Omental fat pad (tissue), 4 donors: ENCODE data around the gene CACNB2. TPM values are rescaled to one million over a fixed set of nuclear protein-coding genes. Genes with fewer than 3 reads are reported as not detected.

Experiments used
- ATAC-seq: fragments of 150-250 bp; one replicate; pipeline ENCODE4 v1.9.1; 2016; ENCODE audit warnings: mild to moderate bottlenecking, moderate library complexity; ENCODE audit not compliant: low FRiP score
- DNase-seq: peaks from one replicate; pipeline ENCODE4 v3.0.0-alpha.2; 2019; ENCODE audit warnings: low spot score
- CTCF ChIP-seq, 3 donors: fragments of 450-650 bp; IDR thresholded peaks; one replicate each; pipeline ENCODE4 v1.5.1; 2016 to 2017; ENCODE audit warnings: antibody characterized with exemption in 3 of 3, mild to moderate bottlenecking in 3 of 3, moderate library complexity in 2 of 3
- total RNA-seq, 4 donors: library from RNA; depleted of rRNA; stranded (reverse); fragments of >200 nt; gene quantifications; one replicate each; pipeline ENCODE4 v1.1.0, GENCODE V29; 2016

Gene CACNB2
- total RNA-seq, result 10 to 100 TPM in 1 of 4 donors, 1 to 10 TPM in 3; 2.0 to 12.1 (median 6.1) TPM

DNA sequence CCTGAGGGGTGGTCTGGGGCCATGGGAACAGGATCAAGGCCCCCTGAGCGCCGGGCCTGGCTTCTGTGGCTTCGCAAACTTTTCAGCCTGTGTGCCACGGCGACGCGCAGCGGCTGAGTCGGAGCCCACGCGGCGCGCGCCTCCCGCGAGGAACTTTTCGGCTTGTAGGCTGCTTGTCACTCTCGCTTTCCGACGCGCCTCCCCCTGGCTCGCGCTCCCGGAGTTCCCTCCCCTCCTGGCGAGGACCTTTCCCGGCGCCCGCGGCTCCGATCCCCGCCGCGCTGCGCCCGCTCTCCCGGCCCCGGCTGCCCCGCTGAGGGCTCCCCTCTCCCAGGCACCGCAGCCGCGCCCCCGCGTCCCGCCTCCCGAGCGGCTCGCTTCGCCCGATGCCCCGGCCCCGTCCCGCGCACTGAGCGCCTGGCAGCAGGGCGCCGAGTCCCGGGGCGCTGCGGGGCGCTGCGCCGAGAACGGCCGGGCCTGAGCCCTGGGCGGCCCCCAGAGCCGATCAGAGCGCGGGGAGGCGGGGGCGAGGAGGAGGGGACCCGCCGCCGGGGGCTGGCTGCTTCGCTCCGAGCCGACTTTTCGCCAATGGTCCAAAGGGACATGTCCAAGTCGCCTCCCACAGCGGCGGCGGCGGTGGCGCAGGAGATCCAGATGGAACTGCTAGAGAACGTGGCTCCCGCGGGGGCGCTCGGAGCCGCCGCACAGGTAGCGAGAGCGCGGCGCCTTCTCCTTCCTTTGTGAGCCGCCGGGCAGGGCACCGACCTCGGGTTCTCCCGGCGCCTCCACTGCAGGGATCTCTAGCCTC is at the start of gene CACNB2:
TSS of gene CACNB2 (plus strand) at position 276 of the 808 bp plus-strand sequence.
- DNase-seq, result no peak
- TF ChIP-seq CTCF (IDR thresholded peaks at IDR 0.05), result no peak
- peak; percentile 71 for ATAC-seq

DNA sequence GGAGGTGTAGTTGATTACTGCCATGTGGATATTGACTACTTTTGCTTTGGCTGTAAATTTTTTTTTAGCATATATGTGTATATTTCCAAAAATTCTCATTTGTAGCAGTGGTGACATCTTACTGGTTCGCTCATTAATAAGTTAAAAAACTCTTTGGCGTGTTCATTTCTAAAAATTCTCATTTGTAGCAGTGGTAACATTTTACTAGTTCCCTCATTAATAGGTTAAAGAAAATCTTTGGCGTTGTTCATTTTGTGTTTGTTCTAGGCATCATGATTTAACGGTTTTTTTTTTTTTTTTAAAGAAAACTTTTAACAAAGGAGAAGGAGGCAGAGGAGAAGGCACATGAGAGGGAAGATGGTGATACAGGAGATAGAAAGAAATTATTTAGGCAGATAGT is 45.9 kb upstream of the CACNB2 start:
- DNase-seq (no peak), ATAC-seq (no peak)
- no peak for TF ChIP-seq CTCF (IDR thresholded peaks at IDR 0.05)

DNA sequence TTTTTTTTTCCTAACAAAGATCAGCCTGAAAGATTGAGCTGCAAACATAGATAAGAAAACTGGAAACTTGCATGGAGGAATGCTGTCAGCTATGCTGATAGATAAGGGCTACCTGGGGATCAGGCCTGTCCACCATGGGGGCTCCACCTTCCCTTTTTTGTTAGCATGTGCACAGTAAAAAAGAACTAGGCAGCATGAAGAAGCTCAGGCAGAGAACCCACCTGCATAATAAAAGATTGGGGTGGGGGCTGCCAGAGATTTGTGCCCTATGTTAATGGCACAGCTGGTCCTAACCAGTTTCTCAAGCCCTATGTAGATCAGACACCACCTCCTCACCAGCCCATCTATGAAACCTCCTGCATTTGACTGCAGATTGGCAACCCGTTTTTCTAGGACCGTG is 45.4 kb upstream of the CACNB2 start:
- no peak for DNase-seq
- TF ChIP-seq CTCF (IDR thresholded peaks at IDR 0.05), result no peak
- no peak for ATAC-seq

DNA sequence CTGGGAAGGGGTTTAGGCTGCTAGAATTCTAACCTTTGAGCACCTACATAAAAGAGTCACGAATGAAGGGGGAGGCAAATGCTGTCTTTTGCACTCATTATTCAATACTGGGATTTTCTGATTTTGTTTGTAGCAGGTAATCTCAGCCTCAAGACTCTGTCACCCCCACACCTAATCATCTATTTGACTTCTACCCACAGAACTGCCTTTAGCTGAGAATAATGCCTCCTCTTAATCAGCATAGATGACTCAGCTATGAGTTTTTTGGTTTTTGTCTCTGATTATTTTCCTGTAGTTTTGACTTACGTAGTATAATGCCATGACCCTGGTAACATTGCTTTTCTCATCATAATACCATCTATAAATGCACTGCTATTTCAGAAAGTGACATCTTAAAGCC is 42.7 kb upstream of the CACNB2 start:
- no peak for TF ChIP-seq CTCF (IDR thresholded peaks at IDR 0.05)
- ATAC-seq, result peak; percentile 59
- DNase-seq, result no peak

GRCh38 chr10:18098201-18098600 is 42.0 kb upstream of the CACNB2 start:
- ATAC-seq (no peak), DNase-seq (no peak)
- TF ChIP-seq CTCF (IDR thresholded peaks at IDR 0.05), result no peak

- no peak for DNase-seq
- TF ChIP-seq CTCF (IDR thresholded peaks at IDR 0.05), result no peak
- no peak for ATAC-seq
These were observed 40.8 kb upstream of the CACNB2 start for GRCh38 chr10:18099415-18099814.

DNA sequence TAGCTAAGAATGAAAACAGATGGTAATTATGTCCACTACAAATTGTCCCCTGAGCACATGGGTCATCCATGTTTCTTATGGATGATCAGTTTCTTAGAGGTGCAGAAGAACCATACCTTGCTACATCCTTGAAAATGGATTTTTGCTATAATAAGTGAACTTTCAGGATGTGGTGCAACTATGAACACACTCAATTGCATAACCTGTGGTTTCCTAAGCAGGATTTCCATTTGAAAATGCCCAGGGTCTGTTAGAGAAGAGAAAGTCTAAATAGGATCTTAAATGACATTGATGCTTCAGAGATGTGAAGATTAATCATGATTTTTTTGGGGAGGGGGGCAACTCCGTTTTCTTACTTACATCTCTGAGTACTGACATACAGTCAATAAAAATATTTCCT is 39.6 kb upstream of the CACNB2 start:
- TF ChIP-seq CTCF (IDR thresholded peaks at IDR 0.05), result no peak
- ATAC-seq, result no peak
- no peak for DNase-seq
